Kasumi-1 (cell line): ENCODE results near the gene MISP.

ENCODE experiments used
- DNase-seq, 2 experiments: peaks; one replicate each; lab custom pipeline; 2025; lab: John Stamatoyannopoulos, UW

The MISP gene

GRCh38 chr19:746208-746819 is 4.6 kb upstream of the MISP start:
- DNase-seq = no peak

DNA sequence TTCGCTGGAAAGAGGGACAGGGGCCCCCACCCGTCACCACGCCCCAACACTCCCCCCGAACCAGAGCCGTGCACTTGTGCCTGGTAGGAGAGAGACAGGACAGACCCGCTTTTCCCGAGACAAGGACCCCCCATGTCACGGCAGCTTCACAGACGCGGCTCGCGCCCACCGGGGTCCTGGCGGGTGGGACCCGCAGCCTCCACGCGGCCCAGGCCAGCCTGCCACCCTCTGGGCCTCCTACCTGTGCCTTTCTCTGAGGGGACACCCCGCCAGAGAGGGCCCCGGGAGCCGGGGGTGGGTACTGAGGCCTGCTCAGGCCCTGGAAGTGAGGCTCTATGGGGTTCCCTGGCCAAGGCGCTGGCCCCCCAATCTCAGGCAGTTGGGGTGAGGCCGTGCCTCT is 4.0 kb upstream of the MISP start:
- no peak for DNase-seq

- no peak for DNase-seq
Measured at GRCh38 chr19:747432-748273, 3.3 kb upstream of the MISP start.

- DNase-seq = no peak
Measured at GRCh38 chr19:748274-748598, 2.7 kb upstream of the MISP start.

GRCh38 chr19:749811-750210 is 1.1 kb upstream of the MISP start:
- no peak for DNase-seq

DNA sequence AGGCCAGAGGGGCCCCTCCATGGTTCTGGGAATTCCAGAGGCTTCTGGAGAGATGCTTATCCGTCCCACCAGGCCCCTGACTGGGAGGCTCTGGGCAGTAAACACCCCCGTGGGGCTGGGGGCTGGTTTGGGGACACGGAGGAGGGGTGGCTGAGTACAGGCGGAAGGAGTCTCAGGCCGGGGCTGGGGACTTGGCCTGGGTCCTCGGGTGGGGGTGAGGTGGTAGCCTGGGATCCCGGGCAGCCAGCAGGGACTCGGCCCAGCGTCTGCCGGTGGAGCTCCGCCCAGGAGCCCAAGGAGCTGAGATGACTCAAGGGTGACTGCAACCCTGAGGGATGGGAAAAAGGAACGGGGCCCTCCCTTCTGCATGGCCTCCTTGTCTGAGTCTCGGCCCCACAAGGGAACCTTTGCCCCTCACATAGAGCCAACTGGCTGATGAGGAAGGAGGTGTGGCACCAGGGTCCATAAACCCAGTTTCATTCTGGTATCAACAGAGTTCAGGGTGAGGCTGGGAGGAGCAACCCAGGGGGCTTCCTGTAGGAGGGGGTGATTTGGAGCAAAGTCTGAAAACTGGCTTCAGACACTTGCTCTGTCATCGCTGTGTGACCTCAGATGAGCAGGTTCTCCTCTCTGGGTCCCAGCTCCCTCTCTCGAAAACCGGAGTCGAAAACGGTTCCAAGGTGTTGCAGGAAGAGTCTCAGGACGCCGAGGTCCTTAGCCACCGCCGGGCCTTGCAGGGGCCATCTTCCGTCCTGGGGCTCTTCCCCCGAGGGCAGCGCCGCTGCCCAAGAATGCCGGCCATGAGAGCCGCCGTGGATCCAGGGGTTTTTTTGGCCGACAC is 809 bp downstream of the MISP start:
- no peak for DNase-seq

DNA sequence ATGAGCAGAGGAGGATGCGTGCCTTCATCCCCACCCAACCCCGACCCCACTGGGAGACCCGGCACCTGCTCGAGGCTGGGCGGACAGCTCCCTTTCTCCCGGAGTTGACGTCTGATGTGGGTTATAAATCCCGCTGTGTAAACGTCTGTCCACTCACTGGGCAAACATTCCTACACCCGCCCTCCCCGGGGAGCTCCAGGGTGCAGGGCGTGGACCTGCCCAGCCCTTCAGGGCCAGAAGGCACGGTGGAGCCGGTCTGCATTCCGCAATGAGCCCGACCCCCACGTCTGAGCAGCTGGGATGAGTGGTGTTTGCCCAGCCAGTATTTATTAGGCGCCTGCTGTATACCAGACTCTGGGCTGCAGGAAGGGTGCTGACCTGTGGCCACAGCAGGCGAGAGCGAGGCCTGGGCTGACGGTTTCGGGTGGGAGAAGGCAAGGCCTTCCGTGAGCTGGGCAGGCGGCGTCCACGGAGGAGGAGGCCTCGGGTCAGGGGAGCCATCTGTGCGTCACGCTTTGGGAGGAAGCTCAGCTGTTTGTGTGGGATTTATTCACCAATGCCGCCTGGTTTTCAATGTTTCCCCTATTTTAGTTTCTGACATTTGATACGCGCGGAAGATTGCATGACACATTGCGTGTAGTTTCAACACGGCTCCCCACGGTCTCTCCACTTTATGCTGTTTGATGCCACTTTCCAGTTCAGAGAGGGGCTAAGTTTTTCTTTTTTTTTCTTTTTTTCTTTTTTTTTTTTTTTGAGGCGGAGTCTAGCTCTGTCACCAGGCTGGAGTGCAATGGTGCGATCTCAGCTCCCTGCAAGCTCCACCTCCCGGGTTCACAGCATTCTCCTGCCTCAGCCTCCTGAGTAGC is 2.0 kb downstream of the MISP start:
- DNase-seq = no peak

DNA sequence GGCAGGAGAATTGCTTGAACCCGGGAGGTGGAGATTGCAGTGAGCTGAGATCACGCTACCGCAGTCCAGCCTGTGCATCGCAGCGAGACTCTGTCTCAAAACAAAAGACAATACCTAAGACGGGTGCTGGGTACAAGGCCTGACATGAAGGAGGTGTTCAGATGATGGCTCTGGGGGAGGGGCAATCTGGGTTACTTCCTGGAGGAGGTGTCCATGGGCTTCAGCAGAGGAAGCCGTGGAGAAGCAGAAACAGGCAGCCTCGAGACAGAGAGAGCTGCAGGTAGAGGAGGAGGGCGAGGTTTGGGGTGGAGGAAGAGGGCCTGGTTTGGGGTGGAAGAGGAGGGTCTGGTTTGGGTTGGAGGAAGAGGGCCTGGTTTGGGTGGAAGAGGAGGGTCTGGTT is 3.6 kb downstream of the MISP start:
- DNase-seq = no peak

DNA sequence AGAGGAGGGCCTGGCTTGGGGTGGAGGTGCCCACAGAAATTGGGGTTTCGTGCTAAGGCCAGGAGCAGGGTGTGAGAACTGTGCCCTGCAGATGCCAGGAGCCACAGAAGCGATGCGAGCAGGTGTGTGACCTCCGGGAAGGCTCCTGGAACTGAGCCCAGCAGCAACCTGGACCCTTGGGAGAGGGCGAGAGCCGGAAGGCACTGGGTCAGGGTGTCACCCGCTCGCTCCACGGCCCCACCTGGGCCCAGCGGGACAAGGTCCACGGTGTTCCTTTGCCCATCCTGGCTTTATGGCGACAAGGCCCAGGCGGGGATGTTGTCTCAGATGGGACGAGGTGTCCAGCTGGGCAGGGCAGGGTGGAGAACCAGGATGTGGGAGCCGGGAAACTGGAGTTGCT is 4.2 kb downstream of the MISP start:
- no peak for DNase-seq

- no peak for DNase-seq
Measured at GRCh38 chr19:756236-756635, 5.3 kb downstream of the MISP start.

DNA sequence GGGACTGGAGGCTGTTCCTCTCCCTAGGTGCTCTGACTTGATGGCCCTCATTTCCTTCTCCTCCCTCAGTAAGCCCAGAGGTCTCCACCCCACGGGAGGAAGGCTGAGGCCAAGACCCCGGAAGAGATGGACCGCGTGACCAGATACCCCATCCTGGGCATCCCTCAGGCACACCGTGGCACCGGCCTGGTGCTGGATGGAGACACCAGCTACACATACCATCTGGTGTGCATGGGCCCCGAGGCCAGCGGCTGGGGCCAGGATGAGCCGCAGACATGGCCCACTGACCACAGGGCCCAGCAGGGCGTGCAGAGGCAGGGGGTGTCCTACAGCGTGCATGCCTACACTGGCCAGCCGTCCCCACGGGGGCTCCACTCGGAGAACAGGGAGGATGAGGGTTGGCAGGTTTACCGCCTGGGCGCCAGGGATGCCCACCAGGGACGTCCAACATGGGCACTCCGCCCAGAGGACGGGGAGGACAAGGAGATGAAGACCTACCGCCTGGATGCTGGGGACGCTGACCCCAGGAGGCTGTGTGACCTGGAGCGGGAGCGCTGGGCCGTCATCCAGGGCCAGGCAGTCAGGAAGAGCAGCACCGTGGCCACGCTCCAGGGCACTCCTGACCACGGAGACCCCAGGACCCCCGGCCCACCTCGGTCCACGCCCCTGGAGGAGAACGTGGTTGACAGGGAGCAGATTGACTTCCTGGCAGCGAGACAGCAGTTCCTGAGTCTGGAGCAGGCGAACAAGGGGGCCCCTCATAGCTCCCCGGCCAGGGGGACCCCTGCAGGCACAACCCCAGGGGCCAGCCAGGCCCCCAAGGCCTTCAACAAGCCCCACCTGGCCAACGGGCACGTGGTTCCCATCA is 6.1 kb downstream of the MISP start:
- no peak for DNase-seq

DNA sequence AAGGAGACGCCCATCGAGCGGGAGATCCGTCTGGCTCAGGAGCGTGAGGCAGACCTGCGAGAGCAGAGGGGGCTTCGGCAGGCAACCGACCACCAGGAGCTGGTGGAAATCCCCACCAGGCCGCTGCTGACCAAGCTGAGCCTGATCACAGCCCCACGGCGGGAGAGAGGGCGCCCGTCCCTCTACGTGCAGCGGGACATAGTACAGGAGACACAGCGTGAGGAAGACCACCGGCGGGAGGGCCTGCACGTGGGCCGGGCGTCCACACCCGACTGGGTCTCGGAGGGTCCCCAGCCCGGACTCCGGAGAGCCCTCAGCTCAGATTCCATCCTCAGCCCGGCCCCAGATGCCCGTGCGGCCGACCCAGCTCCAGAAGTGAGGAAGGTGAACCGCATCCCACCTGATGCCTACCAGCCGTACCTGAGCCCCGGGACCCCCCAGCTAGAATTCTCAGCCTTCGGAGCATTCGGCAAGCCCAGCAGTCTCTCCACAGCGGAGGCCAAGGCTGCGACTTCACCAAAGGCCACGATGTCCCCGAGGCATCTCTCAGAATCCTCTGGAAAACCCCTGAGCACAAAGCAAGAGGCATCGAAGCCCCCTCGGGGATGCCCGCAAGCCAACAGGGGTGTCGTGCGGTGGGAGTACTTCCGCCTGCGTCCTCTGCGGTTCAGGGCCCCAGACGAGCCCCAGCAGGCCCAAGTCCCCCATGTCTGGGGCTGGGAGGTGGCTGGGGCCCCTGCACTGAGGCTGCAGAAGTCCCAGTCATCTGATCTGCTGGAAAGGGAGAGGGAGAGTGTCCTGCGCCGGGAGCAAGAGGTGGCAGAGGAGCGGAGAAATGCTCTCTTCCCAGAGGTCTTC is 7.1 kb downstream of the MISP start:
- no peak for DNase-seq

- DNase-seq = no peak
Measured at GRCh38 chr19:763181-763580, 12.3 kb downstream of the MISP start.

GRCh38 chr19:763869-764268 is 13.0 kb downstream of the MISP start:
- DNase-seq = no peak

- no peak for DNase-seq
Measured at GRCh38 chr19:764301-764700, 13.4 kb downstream of the MISP start.

DNA sequence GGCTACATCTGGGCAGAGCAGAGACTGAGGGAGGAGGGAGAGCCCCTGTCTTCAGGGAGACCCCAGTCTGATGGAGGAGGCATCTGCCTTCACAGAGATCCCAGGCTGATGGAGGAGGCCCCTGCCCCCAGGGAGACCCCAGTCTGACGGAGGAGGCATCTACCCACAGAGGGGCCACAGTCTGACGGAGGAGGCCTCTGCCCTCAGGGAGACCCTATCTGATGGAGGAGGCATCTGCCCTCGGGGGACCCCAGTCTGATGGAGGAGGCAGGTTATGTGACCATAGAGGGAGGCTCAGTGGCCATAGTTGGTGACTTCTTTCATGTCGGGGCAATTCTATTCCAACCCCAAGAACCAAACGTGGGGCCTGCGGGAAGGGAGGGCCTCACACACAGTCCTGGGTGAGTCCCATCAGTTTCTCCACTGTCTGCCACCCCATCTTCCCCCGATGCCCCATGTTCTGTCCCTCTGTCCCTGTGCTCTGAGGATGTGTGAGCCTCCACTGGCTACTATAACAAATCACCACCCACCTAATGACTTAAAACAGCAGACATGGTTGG is 14.3 kb downstream of the MISP start:
- DNase-seq = no peak

GRCh38 chr19:768424-768823 is 17.5 kb downstream of the MISP start:
- DNase-seq = no peak

GRCh38 chr19:769616-770015 is 18.7 kb downstream of the MISP start:
- no peak for DNase-seq

- peak; percentile 47 to 50 for DNase-seq
Measured at GRCh38 chr19:771332-771785, 20.4 kb downstream of the MISP start.

DNA sequence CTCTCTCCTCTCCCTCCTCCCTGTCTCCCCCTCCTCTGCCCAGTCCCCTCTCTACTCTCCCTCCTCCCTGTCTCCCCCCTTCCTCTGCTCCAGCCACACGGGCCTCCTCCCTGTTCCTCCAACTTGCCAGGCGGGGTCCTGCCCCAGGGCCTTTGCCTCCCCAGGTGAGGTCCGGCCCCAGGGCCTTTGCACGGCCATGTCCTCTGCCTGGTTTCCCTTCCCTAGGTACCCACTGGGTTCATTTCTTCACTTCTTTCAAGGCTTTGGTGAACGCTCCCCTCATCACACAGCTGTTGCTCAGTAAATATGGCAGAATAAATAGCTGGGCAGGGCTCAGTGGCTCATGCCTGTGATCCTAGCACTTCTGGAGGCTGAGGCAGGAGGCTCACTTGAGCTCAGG is 21.2 kb downstream of the MISP start:
- DNase-seq = no peak
